ENCODE data around the gene FBXL4.

Gene FBXL4

DNA sequence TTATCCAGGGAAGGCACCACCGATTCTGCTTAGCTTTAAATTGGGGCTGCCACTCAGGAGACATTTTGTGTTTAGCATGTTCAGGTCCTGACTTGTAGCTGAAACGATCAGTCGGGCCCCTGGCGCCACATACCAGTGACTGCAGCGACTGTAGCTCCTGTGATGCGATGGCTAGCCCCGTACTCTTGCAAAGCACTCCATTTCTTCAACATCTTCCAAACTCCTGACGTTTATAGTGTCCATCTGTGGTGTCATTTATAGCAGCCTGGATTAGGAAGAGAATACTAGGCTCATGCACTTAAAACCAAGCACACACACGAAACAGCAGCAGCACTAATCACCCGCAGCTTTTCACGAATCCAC, 100.3 kb downstream of the FBXL4 start:
- Histone ChIP-seq H3K4me1 (ENCODE audit: control insufficient read depth, insufficient read depth, low read length, unreplicated experiment) (peaks cover 3% of the 10 kb centered on the region), H3K79me2 (ENCODE audit: control insufficient read depth, insufficient read depth, low read length, unreplicated experiment) (no peaks in the 10 kb centered on the region), H3K27ac (ENCODE audit: low read depth, low read length) (no peak overlapping the region), H2AFZ (ENCODE audit: low read length, unreplicated experiment) (no peak overlapping the region), H3K4me3 (ENCODE audit: low read depth, low read length) (peak overlapping the region; percentile 56; the same call in 1 of the 2 replicates), H3K36me3 (ENCODE audit: insufficient read depth, low read length) (no peaks in the 10 kb centered on the region), H3K27me3 (ENCODE audit: insufficient read depth, low read length) (peaks cover 91% of the 10 kb centered on the region)

DNA sequence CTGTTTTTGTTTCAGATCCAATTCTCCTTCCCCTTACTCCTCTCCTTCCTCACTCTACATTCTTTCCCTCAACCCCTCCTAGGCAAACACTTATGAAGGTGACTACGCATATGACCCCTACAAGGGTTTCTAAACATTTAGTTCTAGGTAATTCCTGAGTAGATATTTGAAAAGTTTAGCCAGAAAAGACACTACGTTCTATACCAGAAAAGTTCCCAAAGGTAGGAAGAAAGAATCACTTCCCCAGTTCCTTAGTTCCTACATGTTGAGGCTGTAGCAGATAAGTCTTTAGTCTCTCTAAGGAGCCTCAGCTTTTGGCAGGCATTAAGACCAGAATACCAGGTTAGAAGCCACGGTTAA, 101.7 kb downstream of the FBXL4 start:
- Histone ChIP-seq H3K4me3 (ENCODE audit: low read depth, low read length) (no peak overlapping the region), H3K4me1 (ENCODE audit: control insufficient read depth, insufficient read depth, low read length, unreplicated experiment) (peaks cover 3% of the 10 kb centered on the region), H3K36me3 (ENCODE audit: insufficient read depth, low read length) (no peaks in the 10 kb centered on the region), H3K27me3 (ENCODE audit: insufficient read depth, low read length) (peaks cover 98% of the 10 kb centered on the region), H3K27ac (ENCODE audit: low read depth, low read length) (no peak overlapping the region), H2AFZ (ENCODE audit: low read length, unreplicated experiment) (no peak overlapping the region), H3K79me2 (ENCODE audit: control insufficient read depth, insufficient read depth, low read length, unreplicated experiment) (no peaks in the 10 kb centered on the region)

DNA sequence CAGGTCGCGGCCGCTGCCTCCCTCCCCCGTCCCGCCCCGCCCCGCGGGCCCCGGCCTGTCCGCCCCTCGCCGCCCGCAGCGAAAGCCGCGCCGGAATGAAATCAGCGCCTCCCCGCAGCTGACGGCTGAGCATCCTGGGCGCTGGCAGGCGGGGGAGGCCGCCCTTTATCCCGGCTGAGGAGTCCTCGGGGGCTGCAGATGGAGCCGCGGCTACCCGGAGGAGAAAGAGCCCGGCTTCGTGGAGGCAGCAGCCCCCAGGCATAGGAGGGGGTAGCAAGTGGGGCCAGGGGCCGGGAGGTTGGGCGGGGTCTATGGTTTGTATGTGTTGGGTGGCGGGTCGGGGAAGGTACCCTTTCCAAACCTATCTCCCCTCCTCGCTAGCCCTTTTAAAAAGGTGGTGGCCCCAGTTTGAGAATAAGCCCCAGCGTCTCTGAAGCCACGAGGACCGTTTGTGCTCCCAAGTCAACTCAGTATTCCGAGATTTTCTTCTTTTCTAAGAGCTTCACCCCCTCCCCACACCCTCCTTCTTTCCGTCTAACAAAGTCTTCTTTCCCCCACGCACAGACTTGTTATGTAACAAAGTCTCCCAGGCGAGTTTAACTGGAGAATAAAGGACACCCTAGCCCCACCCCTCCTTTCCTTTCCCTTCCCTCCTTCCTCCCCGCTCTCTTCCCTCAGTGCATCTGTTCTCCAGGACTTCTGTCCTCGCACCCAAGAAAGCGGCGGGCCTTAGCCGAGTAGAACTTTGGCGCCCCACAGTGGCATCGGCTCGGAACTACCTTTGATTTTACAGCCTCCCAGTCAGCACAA, 102.3 kb downstream of the FBXL4 start:
- H3K4me1 ChIP-seq (ENCODE audit: control insufficient read depth, insufficient read depth, low read length, unreplicated experiment), result peaks cover 3% of the 10 kb centered on the region
- H3K79me2 ChIP-seq (ENCODE audit: control insufficient read depth, insufficient read depth, low read length, unreplicated experiment), result no peaks in the 10 kb centered on the region
- H3K27me3 ChIP-seq (ENCODE audit: insufficient read depth, low read length), result peaks cover 98% of the 10 kb centered on the region
- no peak overlapping the region for H2AFZ ChIP-seq (ENCODE audit: low read length, unreplicated experiment)
- no peak overlapping the region for H3K27ac ChIP-seq (ENCODE audit: low read depth, low read length)
- peak overlapping the region; percentile 62 for H3K4me3 ChIP-seq (ENCODE audit: low read depth, low read length)
- H3K36me3 ChIP-seq (ENCODE audit: insufficient read depth, low read length), result no peaks in the 10 kb centered on the region

DNA sequence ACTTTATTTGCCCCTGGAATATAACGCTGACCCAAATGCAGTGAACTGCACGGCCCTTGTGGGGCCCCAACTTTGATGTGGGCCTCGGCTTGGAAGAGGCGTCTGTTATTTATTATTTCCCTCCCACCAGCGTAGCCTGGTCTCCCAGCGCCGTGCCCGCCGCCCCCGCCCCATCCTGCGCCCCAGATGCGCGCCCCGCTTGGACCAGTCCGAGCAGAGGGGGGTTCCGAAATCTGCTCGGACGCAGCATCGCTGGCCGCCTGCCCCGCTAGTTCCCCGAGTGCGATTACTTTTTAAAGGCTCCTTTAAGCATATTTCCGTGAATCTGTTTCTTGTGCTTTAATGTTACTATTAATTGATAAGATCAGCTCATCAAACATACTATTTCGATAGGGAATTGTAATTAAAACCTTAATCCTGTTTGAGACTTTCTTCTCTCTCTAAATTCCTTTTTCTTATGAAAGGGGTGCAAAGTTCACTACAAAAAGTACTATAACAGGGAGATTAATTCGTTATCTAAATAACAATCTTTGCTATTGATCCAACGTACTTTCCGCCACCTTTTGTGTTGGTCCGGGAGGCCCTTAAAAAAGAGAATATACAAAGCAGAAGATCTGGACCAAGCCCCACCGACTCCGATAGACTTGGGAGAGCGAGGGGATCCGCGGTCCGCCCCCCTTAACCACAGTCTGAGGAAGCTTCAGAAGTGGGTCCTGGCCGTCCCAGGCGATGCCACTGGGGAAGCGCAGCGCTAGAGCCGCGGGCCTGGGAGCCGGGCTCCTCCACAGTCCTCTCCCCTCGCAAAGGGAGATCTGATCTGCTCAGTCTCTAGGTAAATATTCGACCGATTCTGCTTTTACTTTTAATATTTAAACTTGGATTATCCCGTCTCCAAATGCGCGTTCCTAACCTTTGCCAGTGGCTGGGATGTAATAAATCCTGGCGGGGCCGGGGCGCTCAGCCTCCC, 103.2 kb downstream of the FBXL4 start:
- H3K27ac ChIP-seq (ENCODE audit: low read depth, low read length), result no peak overlapping the region

DNA sequence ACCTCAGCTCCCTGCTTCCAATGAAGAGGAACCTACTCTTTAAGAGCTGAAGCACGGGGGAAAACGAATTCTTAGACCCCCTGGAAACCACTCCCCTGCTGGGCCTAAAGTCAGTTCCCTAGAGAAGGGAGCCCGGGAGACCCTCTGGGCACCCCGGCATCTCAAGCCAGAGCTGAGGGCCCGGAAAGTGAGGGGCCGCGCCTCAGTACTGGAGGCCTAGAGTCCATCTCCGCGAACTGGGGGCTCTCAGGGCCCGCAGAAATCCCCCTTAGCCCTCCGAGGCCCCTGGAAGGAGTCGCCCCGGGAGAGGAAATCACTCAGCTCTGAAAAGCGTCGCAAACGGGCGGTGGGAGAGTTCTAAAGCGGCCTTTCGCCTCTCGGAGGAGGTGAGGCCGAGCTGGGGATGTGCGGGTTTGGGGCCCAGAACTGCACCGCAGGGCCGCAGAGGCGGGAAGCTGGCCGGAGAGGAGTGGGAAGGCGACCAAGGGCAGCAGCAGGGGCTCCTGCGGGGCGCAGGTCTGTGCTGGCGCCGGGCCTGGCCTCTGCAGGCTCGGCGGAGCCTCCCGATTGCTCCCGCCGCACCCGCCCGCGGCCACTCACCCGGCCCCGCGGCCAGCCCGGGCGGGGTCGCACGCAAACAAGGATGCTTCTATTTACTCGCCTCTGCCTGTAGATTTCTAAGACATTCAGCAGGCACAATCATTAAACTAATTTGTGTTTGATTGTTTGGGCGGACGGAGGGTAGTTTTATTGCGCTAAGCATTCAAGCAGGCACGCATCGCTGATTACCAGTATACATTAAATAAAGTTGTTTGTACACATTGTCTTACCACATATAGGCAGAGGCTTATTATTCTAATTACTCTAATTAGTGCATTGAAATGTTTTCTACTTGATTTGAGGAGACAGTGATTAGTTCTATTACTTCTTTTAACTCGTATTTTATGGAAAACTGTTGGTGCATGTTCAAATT, 104.2 kb downstream of the FBXL4 start:
- H3K27me3 ChIP-seq (ENCODE audit: insufficient read depth, low read length), result peaks cover 98% of the 10 kb centered on the region
- peaks cover 3% of the 10 kb centered on the region for H3K4me1 ChIP-seq (ENCODE audit: control insufficient read depth, insufficient read depth, low read length, unreplicated experiment)
- H3K79me2 ChIP-seq (ENCODE audit: control insufficient read depth, insufficient read depth, low read length, unreplicated experiment), result no peaks in the 10 kb centered on the region
- no peak overlapping the region for H3K27ac ChIP-seq (ENCODE audit: low read depth, low read length)
- no peak overlapping the region for H3K4me3 ChIP-seq (ENCODE audit: low read depth, low read length)
- H2AFZ ChIP-seq (ENCODE audit: low read length, unreplicated experiment), result no peak overlapping the region
- no peaks in the 10 kb centered on the region for H3K36me3 ChIP-seq (ENCODE audit: insufficient read depth, low read length)

More for the DNA sequence above, 103.2 kb downstream of the FBXL4 start:
- Histone ChIP-seq H2AFZ (ENCODE audit: low read length, unreplicated experiment) (no peak overlapping the region), H3K27me3 (ENCODE audit: insufficient read depth, low read length) (peaks cover 98% of the 10 kb centered on the region), H3K4me3 (ENCODE audit: low read depth, low read length) (peak overlapping the region; percentile 62), H3K4me1 (ENCODE audit: control insufficient read depth, insufficient read depth, low read length, unreplicated experiment) (peaks cover 3% of the 10 kb centered on the region), H3K79me2 (ENCODE audit: control insufficient read depth, insufficient read depth, low read length, unreplicated experiment) (no peaks in the 10 kb centered on the region), H3K36me3 (ENCODE audit: insufficient read depth, low read length) (no peaks in the 10 kb centered on the region)

DNA sequence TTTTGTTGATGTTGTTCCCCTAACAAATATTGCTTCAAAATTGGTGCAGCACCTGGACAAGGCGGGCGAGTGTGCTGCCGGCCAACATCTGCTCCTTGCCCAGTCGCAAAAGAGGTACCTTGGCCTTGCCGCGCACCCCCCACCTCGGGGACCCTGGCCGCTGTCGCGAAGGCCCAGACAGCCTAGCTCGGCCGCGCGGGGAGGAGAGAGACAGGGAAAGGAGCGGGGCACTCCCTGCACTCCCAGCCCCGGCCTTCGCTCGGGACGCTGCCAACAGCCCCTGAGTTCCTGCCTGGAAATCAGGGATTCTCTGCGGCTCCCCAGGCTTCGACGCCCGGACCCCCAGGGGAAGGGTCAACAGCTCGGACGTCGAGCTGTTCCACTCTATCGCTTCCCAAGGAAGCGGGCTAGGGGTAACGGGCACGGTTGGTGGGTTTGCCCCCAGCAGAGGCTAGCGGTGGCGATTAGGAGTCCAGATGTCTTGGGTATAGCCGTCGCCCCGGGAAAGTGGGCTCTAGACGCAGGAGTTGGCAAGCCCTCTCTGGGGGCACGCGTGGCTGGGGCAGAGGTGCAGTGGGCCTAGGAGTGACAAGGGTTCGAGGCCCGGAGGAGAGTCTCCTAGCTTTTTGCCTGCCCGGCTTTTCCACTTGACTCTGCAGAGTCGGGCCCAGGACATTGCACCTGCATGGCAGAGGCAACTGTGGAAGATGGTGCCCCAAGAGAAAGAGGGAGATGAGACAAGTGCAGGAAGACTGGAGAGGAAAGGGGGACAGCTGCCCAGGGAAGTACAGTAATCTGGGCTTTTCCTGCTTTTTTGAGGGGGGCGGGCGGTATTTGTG, 105.2 kb downstream of the FBXL4 start:
- H3K27me3 ChIP-seq (ENCODE audit: insufficient read depth, low read length), result peaks cover 98% of the 10 kb centered on the region
- H3K4me3 ChIP-seq (ENCODE audit: low read depth, low read length), result no peak overlapping the region
- no peak overlapping the region for H3K27ac ChIP-seq (ENCODE audit: low read depth, low read length)
- no peak overlapping the region for H2AFZ ChIP-seq (ENCODE audit: low read length, unreplicated experiment)
- H3K79me2 ChIP-seq (ENCODE audit: control insufficient read depth, insufficient read depth, low read length, unreplicated experiment), result no peaks in the 10 kb centered on the region
- H3K36me3 ChIP-seq (ENCODE audit: insufficient read depth, low read length), result no peaks in the 10 kb centered on the region
- peaks cover 3% of the 10 kb centered on the region for H3K4me1 ChIP-seq (ENCODE audit: control insufficient read depth, insufficient read depth, low read length, unreplicated experiment)

GRCh38 chr6:98841621-98842341, 106.0 kb downstream of the FBXL4 start:
- H2AFZ ChIP-seq (ENCODE audit: low read length, unreplicated experiment), result no peak overlapping the region
- no peaks in the 10 kb centered on the region for H3K36me3 ChIP-seq (ENCODE audit: insufficient read depth, low read length)
- no peaks in the 10 kb centered on the region for H3K79me2 ChIP-seq (ENCODE audit: control insufficient read depth, insufficient read depth, low read length, unreplicated experiment)
- H3K27ac ChIP-seq (ENCODE audit: low read depth, low read length), result no peak overlapping the region
- H3K4me3 ChIP-seq (ENCODE audit: low read depth, low read length), result no peak overlapping the region
- peaks cover 3% of the 10 kb centered on the region for H3K4me1 ChIP-seq (ENCODE audit: control insufficient read depth, insufficient read depth, low read length, unreplicated experiment)
- H3K27me3 ChIP-seq (ENCODE audit: insufficient read depth, low read length), result peaks cover 98% of the 10 kb centered on the region

DNA sequence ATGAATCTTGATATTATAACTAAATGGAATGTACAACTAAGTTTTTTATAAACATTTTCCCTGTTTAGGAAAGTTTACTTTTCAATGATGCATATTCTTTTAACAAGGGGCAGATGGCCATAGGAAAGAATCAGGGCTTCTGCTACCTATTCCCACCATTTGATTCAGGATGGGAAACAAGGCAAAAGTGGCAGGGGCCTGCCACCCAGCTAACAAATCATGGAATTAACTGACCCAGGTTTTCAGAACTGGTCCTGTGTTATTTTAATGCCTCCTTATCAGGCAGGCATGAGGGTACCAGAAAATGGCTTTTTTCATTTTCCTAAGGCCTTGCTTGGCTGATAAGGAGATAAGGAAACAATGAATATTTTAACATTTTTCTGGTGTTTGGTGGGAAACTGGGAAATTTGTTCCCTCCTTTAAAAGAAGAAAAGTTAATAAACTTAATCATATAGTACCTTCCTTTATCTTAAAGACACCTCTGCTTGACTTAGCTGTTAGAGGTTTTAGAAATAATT, 106.7 kb downstream of the FBXL4 start:
- no peak overlapping the region for H3K4me3 ChIP-seq (ENCODE audit: low read depth, low read length)
- H3K79me2 ChIP-seq (ENCODE audit: control insufficient read depth, insufficient read depth, low read length, unreplicated experiment), result no peaks in the 10 kb centered on the region
- peaks cover 3% of the 10 kb centered on the region for H3K4me1 ChIP-seq (ENCODE audit: control insufficient read depth, insufficient read depth, low read length, unreplicated experiment)
- H2AFZ ChIP-seq (ENCODE audit: low read length, unreplicated experiment), result no peak overlapping the region
- H3K27ac ChIP-seq (ENCODE audit: low read depth, low read length), result no peak overlapping the region
- peaks cover 98% of the 10 kb centered on the region for H3K27me3 ChIP-seq (ENCODE audit: insufficient read depth, low read length)
- no peaks in the 10 kb centered on the region for H3K36me3 ChIP-seq (ENCODE audit: insufficient read depth, low read length)

- H3K4me1 ChIP-seq (ENCODE audit: control insufficient read depth, insufficient read depth, low read length, unreplicated experiment), result peaks cover 3% of the 10 kb centered on the region
- no peaks in the 10 kb centered on the region for H3K36me3 ChIP-seq (ENCODE audit: insufficient read depth, low read length)
- H3K79me2 ChIP-seq (ENCODE audit: control insufficient read depth, insufficient read depth, low read length, unreplicated experiment), result no peaks in the 10 kb centered on the region
- H3K27me3 ChIP-seq (ENCODE audit: insufficient read depth, low read length), result peaks cover 100% of the 10 kb centered on the region
- H2AFZ ChIP-seq (ENCODE audit: low read length, unreplicated experiment), result no peak overlapping the region
- H3K4me3 ChIP-seq (ENCODE audit: low read depth, low read length), result no peak overlapping the region
- no peak overlapping the region for H3K27ac ChIP-seq (ENCODE audit: low read depth, low read length)
Observed at GRCh38 chr6:98840385-98840784, 107.4 kb downstream of the FBXL4 start.
